Nephron progenitor cell (in vitro differentiated cells): Measurements from ENCODE around the gene POLR1G.

Experiments used
- DNase-seq: peaks from one replicate; pipeline ENCODE4 v3.0.0; 2021
- H3K27ac Mint-ChIP-seq: 2 replicates; pipeline ENCODE4 v1.8.0; 2021; ENCODE audit warnings: mild to moderate bottlenecking, moderate library complexity, mixed read lengths
- H3K27me3 Mint-ChIP-seq: 2 replicates; pipeline ENCODE4 v1.8.0; 2021; ENCODE audit warnings: mild to moderate bottlenecking, low read depth, mixed read lengths; ENCODE audit not compliant: poor library complexity
- H3K36me3 Mint-ChIP-seq: 2 replicates; pipeline ENCODE4 v1.8.0; 2021; ENCODE audit warnings: low read depth, mixed read lengths
- H3K4me1 Mint-ChIP-seq: 2 replicates; pipeline ENCODE4 v1.8.0; 2021; ENCODE audit warnings: mixed read lengths
- H3K4me3 Mint-ChIP-seq: 2 replicates; pipeline ENCODE4 v1.8.0; 2021; ENCODE audit warnings: mild to moderate bottlenecking, moderate library complexity, mixed read lengths
- H3K9me3 Mint-ChIP-seq: 2 replicates; pipeline ENCODE4 v1.8.0; 2021; ENCODE audit warnings: mild to moderate bottlenecking, moderate library complexity, mixed read lengths
- CTCF ChIP-seq: fragments of 200-600 bp; sonication (generic); IDR thresholded peaks from 2 replicates; pipeline ENCODE4 v1.5.0; 2021; ENCODE audit warnings: antibody characterized with exemption

POLR1G gene

GRCh38 chr19:45402298-45403061 lies 4.0 kb upstream of the POLR1G start:
- Mint-ChIP-seq H3K27ac (no peak overlapping the region), H3K36me3 (no peaks in the 10 kb centered on the region), H3K27me3 (peaks cover 61% of the 10 kb centered on the region), H3K4me1 (peaks cover 56% of the 10 kb centered on the region), H3K4me3 (peak overlapping the region; percentile 38), H3K9me3 (no peaks in the 10 kb centered on the region)
- DNase-seq = peak; percentile 79
- TF ChIP-seq CTCF = peak; percentile 68

- Mint-ChIP-seq H3K27ac (no peak overlapping the region), H3K27me3 (peaks cover 53% of the 10 kb centered on the region), H3K4me3 (peak overlapping the region; percentile 89), H3K9me3 (no peaks in the 10 kb centered on the region), H3K4me1 (peaks cover 57% of the 10 kb centered on the region), H3K36me3 (peaks cover 2% of the 10 kb centered on the region)
- no peak for DNase-seq
- no peak for TF ChIP-seq CTCF
Observed at GRCh38 chr19:45403272-45403671, 3.2 kb upstream of the POLR1G start.

GRCh38 chr19:45403781-45404556 lies 2.5 kb upstream of the POLR1G start:
- H3K27ac Mint-ChIP-seq = no peak overlapping the region
- H3K27me3 Mint-ChIP-seq = peaks cover 46% of the 10 kb centered on the region
- peak; percentile 71 for DNase-seq

GRCh38 chr19:45404557-45405434 lies 1.6 kb upstream of the POLR1G start, which contains the start of gene PPP1R13L:
PPP1R13L (minus strand) TSS chr19:45405069; CDS start chr19:45398318, 6,751 bp downstream.
- TF ChIP-seq CTCF = no peak
- peak; percentile 73 for DNase-seq
- peak within 1 kb of the TSS; percentile 100 for H3K27ac Mint-ChIP-seq
- peaks cover 14% of the 10 kb centered on the region for H3K36me3 Mint-ChIP-seq
- peak within 1 kb of the TSS; percentile 89 for H3K4me3 Mint-ChIP-seq
- H3K27me3 Mint-ChIP-seq = peaks cover 40% of the 10 kb centered on the region
- H3K9me3 Mint-ChIP-seq = no peaks in the 10 kb centered on the region
- peaks cover 64% of the 10 kb centered on the region for H3K4me1 Mint-ChIP-seq

More at GRCh38 chr19:45403781-45404556, 2.5 kb upstream of the POLR1G start:
- Mint-ChIP-seq H3K9me3 (no peaks in the 10 kb centered on the region), H3K4me1 (peaks cover 58% of the 10 kb centered on the region), H3K4me3 (peak overlapping the region; percentile 89), H3K36me3 (peaks cover 9% of the 10 kb centered on the region)
- peak; percentile 39 for TF ChIP-seq CTCF

GRCh38 chr19:45405435-45406225 lies 814 bp upstream of the POLR1G start:
- no peak for TF ChIP-seq CTCF
- Mint-ChIP-seq H3K4me1 (peaks cover 68% of the 10 kb centered on the region), H3K9me3 (no peaks in the 10 kb centered on the region), H3K4me3 (peak overlapping the region; percentile 89), H3K36me3 (peaks cover 18% of the 10 kb centered on the region), H3K27ac (peak overlapping the region; percentile 100), H3K27me3 (peaks cover 33% of the 10 kb centered on the region)
- peak; percentile 85 for DNase-seq
